CD4-positive, alpha-beta T cell (primary cell): ENCODE results near the gene AWAT1. TPM values are rescaled to one million over a fixed set of nuclear protein-coding genes. Genes with fewer than 3 reads are reported as not detected.

ENCODE experiments used
- ATAC-seq: fragments of 200-7000 bp; cut with Tn5 transposase; one replicate; pipeline ENCODE4 v1.10.0; 2022; ENCODE audit warnings: mild to moderate bottlenecking; ENCODE audit not compliant: poor library complexity
- CTCF ChIA-PET: fragments of 350-600 bp; sonication (Branson Sonifier 250); formaldehyde crosslinking; loops from one replicate; lab custom pipeline; 2021; ENCODE audit warnings: antibody characterized with exemption, inconsistent platforms; lab: Charles Lee
- POLR2A ChIA-PET: fragments of 350-600 bp; sonication (Branson Sonifier 250); formaldehyde crosslinking; loops from one replicate; lab custom pipeline; 2021; ENCODE audit warnings: antibody characterized with exemption, inconsistent platforms; lab: Charles Lee
- DNase-seq, 14 experiments: peaks; one replicate each; pipeline ENCODE4 v3.0.0-alpha.2; 2013 to 2020; ENCODE audit warnings: mixed read lengths in 2 of 14
- H3K27ac ChIP-seq, 2 donors: one replicate each; pipeline versions ENCODE4 v1.5.1 to v1.7.0; 2013; ENCODE audit warnings: low read length in 2 of 2, low read depth in 1 of 2, mild to moderate bottlenecking in 1 of 2
- H3K27me3 ChIP-seq, 2 experiments: 1 replicate in 1 of 2; 2 replicates in 1 of 2; pipeline versions ENCODE4 v1.6.1 to v1.7.0; 2013; ENCODE audit warnings: low read length in 2 of 2, control low read depth in 1 of 2, mild to moderate bottlenecking in 1 of 2, moderate library complexity in 1 of 2; ENCODE audit not compliant: insufficient read depth in 2 of 2, control insufficient read depth in 1 of 2
- H3K36me3 ChIP-seq: one replicate; pipeline ENCODE4 v1.6.1; 2013; ENCODE audit warnings: low read length, control low read depth; ENCODE audit not compliant: insufficient read depth
- H3K4me1 ChIP-seq: one replicate; pipeline ENCODE4 v1.6.1; 2013; ENCODE audit warnings: low read length, control low read depth; ENCODE audit not compliant: insufficient read depth
- H3K4me3 ChIP-seq: one replicate; pipeline ENCODE4 v1.5.1; 2013; ENCODE audit warnings: mild to moderate bottlenecking, low read length, moderate library complexity
- H3K9me3 ChIP-seq, 2 experiments: 1 replicate in 1 of 2; 2 replicates in 1 of 2; pipeline versions ENCODE4 v1.6.1 to v1.7.0; 2013; ENCODE audit warnings: low read length in 2 of 2, mild to moderate bottlenecking in 2 of 2, control low read depth in 1 of 2, moderate library complexity in 1 of 2; ENCODE audit not compliant: control insufficient read depth in 1 of 2, insufficient read depth in 1 of 2
- H3K27ac Mint-ChIP-seq: one replicate; pipeline ENCODE4 v1.8.0; 2020; ENCODE audit warnings: mixed read lengths
- H3K27me3 Mint-ChIP-seq: one replicate; pipeline ENCODE4 v1.8.0; 2021; ENCODE audit warnings: mixed read lengths
- H3K36me3 Mint-ChIP-seq: one replicate; pipeline ENCODE4 v1.8.0; 2021; ENCODE audit warnings: low read depth, mixed read lengths
- H3K4me1 Mint-ChIP-seq: one replicate; pipeline ENCODE4 v1.8.0; 2021; ENCODE audit warnings: low read depth, mixed read lengths
- H3K4me3 Mint-ChIP-seq: one replicate; pipeline ENCODE4 v1.8.0; 2020; ENCODE audit warnings: mild to moderate bottlenecking, mixed read lengths
- H3K9me3 Mint-ChIP-seq: one replicate; pipeline ENCODE4 v1.8.0; 2020; ENCODE audit warnings: mixed read lengths
- intact Hi-C, 2 experiments: fragments of 100-400 bp; cut with DNase I in 1 of 2; cut with micrococcal nuclease in 1 of 2; formaldehyde crosslinking; loops; one replicate each; pipeline versions ENCODE4 v1.15.1 to v1.9.0; 2023 to 2025; cut with DNase I, micrococcal nuclease
- polyA plus RNA-seq, 2 donors: library from polyadenylated mRNA; unstranded; fragments of 120-200 nt; gene quantifications; one replicate each; pipeline ENCODE4 v1.2.1, GENCODE V29; 2013
- total RNA-seq, 174 experiments: library from RNA in 2 of 174; stranded (reverse) in 2 of 174; gene quantifications; one replicate each; pipeline ENCODE4 v1.2.3 and lab custom pipeline; 2021 to 2026
- TF ChIP-seq, protein P1 (sequence below): fragments of 200-600 bp; IDR thresholded peaks from one replicate; pipeline ENCODE4 v1.8.0; 2022; ENCODE audit warnings: antibody characterized with exemption, mild to moderate bottlenecking

AWAT1 gene
- total RNA-seq = not detected
- not detected for polyA plus RNA-seq (2013, experiment 1 of 2)
- 0.03 TPM for polyA plus RNA-seq (2013, experiment 2 of 2)
- 0 to 0.07 (median 0) reads per million in 172 experiments for total RNA-seq (lab: John Stamatoyannopoulos, UW)

DNA sequence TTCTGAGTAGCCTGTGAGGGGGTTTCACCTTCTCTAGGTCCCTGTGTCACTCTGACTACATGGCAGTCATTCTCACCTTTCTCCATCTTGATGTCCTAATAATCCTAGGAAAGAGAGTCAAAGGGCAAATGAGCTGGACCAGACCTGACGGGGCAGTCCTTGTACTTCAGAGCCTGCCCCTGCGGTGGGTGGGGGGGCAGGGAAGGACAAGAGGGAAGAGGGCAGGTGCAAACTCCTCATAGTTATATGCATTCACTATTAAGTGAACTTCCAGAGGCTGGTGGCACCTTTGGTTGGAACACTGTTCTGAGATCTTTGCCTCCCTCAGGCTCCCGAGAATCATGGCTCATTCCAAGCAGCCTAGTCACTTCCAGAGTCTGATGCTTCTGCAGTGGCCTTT lies at the start of gene AWAT1:
Gene AWAT1, plus strand, starts transcription at position 301 of the 400 bp plus-strand sequence. Its CDS starts 41 bp downstream, at position 342.
- Mint-ChIP-seq H3K36me3 (no peaks in the 10 kb centered on the region), H3K27ac (no peak within 1 kb of the TSS), H3K4me3 (no peak within 1 kb of the TSS), H3K27me3 (no peaks in the 10 kb centered on the region), H3K9me3 (no peaks in the 10 kb centered on the region), H3K4me1 (no peaks in the 10 kb centered on the region)
- TF ChIP-seq, protein P1, sequence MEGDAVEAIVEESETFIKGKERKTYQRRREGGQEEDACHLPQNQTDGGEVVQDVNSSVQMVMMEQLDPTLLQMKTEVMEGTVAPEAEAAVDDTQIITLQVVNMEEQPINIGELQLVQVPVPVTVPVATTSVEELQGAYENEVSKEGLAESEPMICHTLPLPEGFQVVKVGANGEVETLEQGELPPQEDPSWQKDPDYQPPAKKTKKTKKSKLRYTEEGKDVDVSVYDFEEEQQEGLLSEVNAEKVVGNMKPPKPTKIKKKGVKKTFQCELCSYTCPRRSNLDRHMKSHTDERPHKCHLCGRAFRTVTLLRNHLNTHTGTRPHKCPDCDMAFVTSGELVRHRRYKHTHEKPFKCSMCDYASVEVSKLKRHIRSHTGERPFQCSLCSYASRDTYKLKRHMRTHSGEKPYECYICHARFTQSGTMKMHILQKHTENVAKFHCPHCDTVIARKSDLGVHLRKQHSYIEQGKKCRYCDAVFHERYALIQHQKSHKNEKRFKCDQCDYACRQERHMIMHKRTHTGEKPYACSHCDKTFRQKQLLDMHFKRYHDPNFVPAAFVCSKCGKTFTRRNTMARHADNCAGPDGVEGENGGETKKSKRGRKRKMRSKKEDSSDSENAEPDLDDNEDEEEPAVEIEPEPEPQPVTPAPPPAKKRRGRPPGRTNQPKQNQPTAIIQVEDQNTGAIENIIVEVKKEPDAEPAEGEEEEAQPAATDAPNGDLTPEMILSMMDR = no peak
- Histone ChIP-seq H3K4me1 (no peaks in the 10 kb centered on the region), H3K9me3 (no peaks in the 10 kb centered on the region), H3K4me3 (no peak within 1 kb of the TSS), H3K27me3 (no peaks in the 10 kb centered on the region), H3K36me3 (no peaks in the 10 kb centered on the region), H3K27ac (no peak within 1 kb of the TSS)
- intact Hi-C loops = no loop called here
- DNase-seq = no peak
- ChIA-PET CTCF (no interaction called here), POLR2A (no interaction called here)
- no peak for ATAC-seq

DNA sequence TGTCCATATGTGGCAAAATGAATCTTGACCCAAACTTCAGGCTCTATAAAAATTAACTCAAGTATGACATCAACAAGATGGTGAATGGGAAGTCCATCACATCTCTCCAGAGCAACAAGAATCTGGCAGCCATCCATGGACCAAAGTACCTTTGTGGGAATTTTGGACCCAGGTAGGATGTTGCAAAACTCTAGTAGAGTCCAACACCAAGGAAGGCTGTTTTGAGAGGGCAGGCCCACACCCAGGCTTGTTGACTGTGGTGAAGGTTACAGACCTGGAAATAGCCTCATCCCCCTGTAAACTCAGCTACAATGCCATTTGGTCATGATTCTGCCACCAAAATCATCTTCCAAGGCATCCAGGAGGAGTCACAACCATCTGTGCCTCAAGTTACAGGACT lies 44.2 kb upstream of the AWAT1 start:
- H3K4me1 ChIP-seq = no peaks in the 10 kb centered on the region
- Mint-ChIP-seq H3K9me3 (no peaks in the 10 kb centered on the region), H3K27ac (no peak overlapping the region), H3K4me1 (no peaks in the 10 kb centered on the region), H3K27me3 (no peaks in the 10 kb centered on the region), H3K4me3 (no peak overlapping the region), H3K36me3 (no peaks in the 10 kb centered on the region)
- H3K9me3 ChIP-seq = peaks cover 0 to 4% of the 10 kb centered on the region in 2 experiments
- TF ChIP-seq, protein P1 = no peak
- H3K36me3 ChIP-seq = no peaks in the 10 kb centered on the region
- CTCF ChIA-PET = no interaction called here
- POLR2A ChIA-PET = no interaction called here
- DNase-seq (no peak), ATAC-seq (no peak)
- H3K27ac ChIP-seq = no peak overlapping the region
- intact Hi-C loops = no loop called here
- H3K4me3 ChIP-seq = no peak overlapping the region
- H3K27me3 ChIP-seq = peaks cover 0 to 2% of the 10 kb centered on the region in 2 experiments

DNA sequence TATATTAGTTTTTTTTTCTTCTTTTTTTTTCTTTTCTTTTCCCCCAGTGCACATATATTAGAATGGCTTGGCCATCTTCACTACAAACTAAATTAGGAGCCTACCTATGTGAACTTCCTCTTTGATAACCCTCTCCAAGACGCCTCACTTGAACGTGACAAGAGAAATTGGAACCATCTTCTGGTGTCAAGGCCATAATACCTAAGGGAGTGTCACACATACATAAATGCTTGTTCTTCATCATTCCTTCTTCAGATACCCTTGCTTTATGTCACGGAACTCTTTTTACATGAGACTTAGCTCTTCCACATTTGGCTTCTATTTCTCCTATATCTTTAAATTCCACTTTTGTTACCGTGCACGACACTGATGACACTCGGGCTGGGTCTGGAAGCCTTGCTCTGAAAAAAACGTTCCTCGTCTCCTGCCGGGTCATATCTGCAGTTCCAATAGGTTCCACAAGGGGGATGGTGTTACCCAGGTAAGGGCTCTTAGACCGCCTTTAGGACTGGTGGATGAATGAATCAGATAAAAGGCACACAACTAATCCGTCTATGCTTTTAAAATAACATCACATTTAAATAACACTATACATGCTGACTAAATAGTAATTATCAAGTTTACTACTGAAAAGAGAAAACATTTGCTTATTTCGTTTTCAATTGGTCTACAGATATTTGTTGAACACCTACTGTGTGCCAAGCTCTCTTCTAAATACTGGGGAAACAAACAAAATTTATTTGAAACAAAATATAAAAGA lies 37.3 kb upstream of the AWAT1 start:
- H3K27me3 ChIP-seq = no peaks in the 10 kb centered on the region
- intact Hi-C loops = loop anchor here in 1 of 2 experiments (1.0 kb wide), 1 partner anchor 237 kb away; no protein-coding TSS in a partner anchor
- H3K9me3 ChIP-seq = no peaks in the 10 kb centered on the region
- ChIA-PET POLR2A (no interaction called here), CTCF (interaction anchor here (0.7 to 1.6 kb wide), 3 partner anchors 11 to 237 kb away, joined by 3 to 6 read pairs (median 3); no protein-coding TSS in a partner anchor)
- ATAC-seq = peak; percentile 93
- H3K4me1 ChIP-seq = no peaks in the 10 kb centered on the region
- H3K36me3 ChIP-seq = no peaks in the 10 kb centered on the region
- H3K4me3 ChIP-seq = no peak overlapping the region
- no peaks in the 10 kb centered on the region for H3K9me3 Mint-ChIP-seq
- no peaks in the 10 kb centered on the region for H3K27me3 Mint-ChIP-seq
- no peaks in the 10 kb centered on the region for H3K4me1 Mint-ChIP-seq
- no peak overlapping the region for H3K27ac Mint-ChIP-seq
- TF ChIP-seq, protein P1 = peak; percentile 63
- peak; percentile 36 to 77 (median 53) for DNase-seq
- no peaks in the 10 kb centered on the region for H3K36me3 Mint-ChIP-seq
- H3K4me3 Mint-ChIP-seq = no peak overlapping the region
- no peak overlapping the region for H3K27ac ChIP-seq
